A549 treated with Mapracorat at 1 μM for 4 hours (cell line): ENCODE data around the gene ZNF141. TPM values are rescaled to one million over a fixed set of nuclear protein-coding genes. Genes with fewer than 3 reads are reported as not detected.

Experiments
- total RNA-seq: library from RNA; stranded (reverse); fragments of 200-300 nt; extraction: Qiagen RNA extraction; gene quantifications from 5 replicates; pipeline ENCODE4 v1.2.3, GENCODE V29; 2022

The ZNF141 gene
- 2.2 to 2.6 TPM (median 2.5 TPM) in 5 replicates for total RNA-seq

DNA sequence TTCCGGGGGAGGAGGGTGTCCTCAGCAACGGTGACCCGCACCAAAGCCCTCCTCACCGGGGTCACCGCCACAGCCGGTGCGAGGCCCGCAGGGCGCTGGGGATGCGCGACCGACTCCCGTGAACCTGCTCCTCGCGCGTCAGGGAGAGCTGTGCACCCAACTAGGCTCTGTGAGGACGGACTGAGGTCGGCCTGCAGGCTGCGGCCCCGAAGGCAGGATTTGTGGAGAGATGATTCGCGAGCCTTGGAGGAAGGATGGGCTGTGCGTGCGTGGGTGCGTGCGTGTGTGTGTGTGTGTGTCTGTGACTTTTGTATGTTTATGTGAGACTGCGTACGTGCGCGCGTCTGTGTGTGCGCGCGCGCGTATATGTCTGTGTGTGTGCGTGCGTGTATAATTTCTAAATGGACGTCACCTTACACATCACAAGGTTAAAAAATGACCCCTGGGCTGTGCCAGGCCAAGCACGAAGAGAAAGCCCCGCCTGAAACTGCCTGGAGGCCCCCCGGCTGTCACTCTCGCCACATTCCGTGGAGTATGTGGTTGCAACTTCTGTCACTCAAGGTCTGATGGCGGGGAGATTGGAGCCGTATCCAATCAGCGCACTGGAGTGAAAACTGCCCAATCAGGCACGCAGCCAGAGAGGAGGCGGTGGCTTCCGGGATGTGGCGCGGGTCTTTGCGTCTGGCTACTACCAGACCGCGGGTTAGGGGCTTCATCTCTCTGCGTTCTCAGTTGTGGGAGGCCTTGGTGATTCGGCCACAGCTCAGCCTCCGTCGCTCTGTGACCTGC, at the start of gene ZNF141:
Gene ZNF141 (plus strand): TSS at position 672 of the 789 bp plus-strand sequence. CDS start 170 bp downstream, outside the sequence.

DNA sequence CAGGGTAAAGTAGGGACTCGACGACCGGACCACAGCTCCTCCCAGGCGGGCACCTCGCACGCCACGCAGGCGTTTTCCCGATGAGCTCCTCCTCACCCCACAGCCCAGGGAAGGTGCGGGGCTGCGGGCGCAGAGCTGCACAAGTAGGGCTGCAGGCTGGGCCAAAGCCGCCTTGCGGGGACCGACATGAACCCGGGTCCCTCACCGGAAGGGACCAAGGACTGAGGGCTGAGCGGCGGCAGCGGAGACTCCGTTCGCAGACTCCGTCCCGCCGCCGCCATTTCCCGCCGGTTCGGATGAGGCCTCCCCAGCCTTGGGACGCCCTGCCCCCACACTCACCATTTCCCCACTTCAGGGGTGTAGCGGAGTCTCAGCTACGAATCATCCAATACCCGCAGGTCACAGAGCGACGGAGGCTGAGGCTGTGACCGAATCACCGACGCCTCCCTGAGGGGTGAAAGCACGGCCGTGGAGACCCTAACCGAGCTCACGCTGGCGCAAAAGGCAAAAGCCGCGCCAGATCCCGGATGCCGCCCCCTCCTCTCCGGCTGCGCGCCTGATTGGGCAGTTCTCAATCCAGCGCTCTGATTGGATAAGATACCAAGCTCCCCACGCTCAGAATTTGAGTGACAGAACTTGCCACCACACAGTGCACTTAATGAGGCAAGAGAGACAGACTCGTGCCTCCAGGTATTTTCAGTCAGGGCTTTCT, 32.5 kb upstream of the ZNF141 start, which contains the start of gene ZNF732:
Gene ZNF732 (minus strand): TSS at position 506 of the 712 bp plus-strand sequence. CDS start 164 bp downstream, at position 342.

Other genes starting within 250 kb of the ZNF141 start
- gene ZNF718, start 213.3 kb upstream of the ZNF141 start, total RNA-seq = 0.43 to 0.60 TPM (median 0.55 TPM) in 5 replicates
- gene ZNF732, start 32.3 kb upstream of the ZNF141 start, total RNA-seq = not detected in 5 replicates
- 11.0 to 16.2 TPM (median 13.1 TPM) in 5 replicates for gene ZNF721, start 161.3 kb downstream of the ZNF141 start, total RNA-seq
- 20.6 to 26.9 TPM (median 26.6 TPM) in 5 replicates for gene PIGG, start 161.4 kb downstream of the ZNF141 start, total RNA-seq
- gene TMEM271, start 238.5 kb downstream of the ZNF141 start, total RNA-seq = not detected in 5 replicates